Thyroid gland (tissue), 4 donors: ENCODE measurements around the gene TEKT3.

Experiments
- POLR2A ChIP-seq, 2 donors: fragments of 450-650 bp; IDR thresholded peaks; one replicate each; pipeline ENCODE4 v1.6.1; 2017; ENCODE audit warnings: antibody characterized with exemption in 2 of 2, mild to moderate bottlenecking in 2 of 2, moderate library complexity in 1 of 2
- TF ChIP-seq, protein P1 (sequence below), 6 experiments: fragments of 200-600 bp in 3 of 6; fragments of 450-650 bp in 3 of 6; sonication (generic) in 3 of 6; IDR thresholded peaks; one replicate each; pipeline ENCODE4 v1.5.1; 2016 to 2019; ENCODE audit warnings: antibody characterized with exemption in 6 of 6, mild to moderate bottlenecking in 2 of 6, inconsistent platforms in 1 of 6, moderate library complexity in 1 of 6

DNA sequence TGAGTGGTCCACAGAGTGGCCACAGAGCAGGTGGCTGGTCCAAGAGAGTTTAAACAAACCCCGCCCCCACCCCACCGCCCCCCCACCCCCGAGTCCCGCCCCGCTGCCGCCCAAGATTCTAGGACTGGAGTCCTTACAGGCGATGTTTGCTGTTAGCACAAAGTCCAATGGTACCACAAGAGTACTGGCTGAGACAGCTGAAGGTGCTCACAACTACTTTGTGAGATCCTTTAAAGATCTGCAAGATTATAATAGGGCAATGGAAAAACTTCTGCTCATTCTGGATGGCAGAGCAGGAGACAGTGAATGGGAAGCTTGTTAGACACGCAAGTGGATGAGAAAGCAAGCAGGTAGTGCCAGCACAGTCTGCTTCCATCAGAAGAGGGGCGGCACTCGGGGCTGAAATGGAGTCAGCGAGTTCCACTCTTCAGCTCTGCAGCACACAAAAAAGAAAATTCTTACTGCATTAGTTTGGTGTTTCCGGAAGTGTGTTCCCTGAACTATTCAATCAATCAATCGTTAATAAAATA, 4.7 kb upstream of the TEKT3 start:
- TF ChIP-seq, protein P1, sequence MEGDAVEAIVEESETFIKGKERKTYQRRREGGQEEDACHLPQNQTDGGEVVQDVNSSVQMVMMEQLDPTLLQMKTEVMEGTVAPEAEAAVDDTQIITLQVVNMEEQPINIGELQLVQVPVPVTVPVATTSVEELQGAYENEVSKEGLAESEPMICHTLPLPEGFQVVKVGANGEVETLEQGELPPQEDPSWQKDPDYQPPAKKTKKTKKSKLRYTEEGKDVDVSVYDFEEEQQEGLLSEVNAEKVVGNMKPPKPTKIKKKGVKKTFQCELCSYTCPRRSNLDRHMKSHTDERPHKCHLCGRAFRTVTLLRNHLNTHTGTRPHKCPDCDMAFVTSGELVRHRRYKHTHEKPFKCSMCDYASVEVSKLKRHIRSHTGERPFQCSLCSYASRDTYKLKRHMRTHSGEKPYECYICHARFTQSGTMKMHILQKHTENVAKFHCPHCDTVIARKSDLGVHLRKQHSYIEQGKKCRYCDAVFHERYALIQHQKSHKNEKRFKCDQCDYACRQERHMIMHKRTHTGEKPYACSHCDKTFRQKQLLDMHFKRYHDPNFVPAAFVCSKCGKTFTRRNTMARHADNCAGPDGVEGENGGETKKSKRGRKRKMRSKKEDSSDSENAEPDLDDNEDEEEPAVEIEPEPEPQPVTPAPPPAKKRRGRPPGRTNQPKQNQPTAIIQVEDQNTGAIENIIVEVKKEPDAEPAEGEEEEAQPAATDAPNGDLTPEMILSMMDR (IDR thresholded peaks at IDR 0.05), result no peak
- no peak for TF ChIP-seq POLR2A (IDR thresholded peaks at IDR 0.05)
